GM11168 (cell line): ENCODE measurements around the gene LSP1.

Experiments used
- in situ Hi-C: fragments of 300-500 bp; cut with MboI; formaldehyde crosslinking; loops from one replicate; pipeline ENCODE4 v1.12.0; 2022; ENCODE audit warnings: low sequenced_read_pairs; ENCODE audit not compliant: unreplicated experiment

Gene LSP1

DNA sequence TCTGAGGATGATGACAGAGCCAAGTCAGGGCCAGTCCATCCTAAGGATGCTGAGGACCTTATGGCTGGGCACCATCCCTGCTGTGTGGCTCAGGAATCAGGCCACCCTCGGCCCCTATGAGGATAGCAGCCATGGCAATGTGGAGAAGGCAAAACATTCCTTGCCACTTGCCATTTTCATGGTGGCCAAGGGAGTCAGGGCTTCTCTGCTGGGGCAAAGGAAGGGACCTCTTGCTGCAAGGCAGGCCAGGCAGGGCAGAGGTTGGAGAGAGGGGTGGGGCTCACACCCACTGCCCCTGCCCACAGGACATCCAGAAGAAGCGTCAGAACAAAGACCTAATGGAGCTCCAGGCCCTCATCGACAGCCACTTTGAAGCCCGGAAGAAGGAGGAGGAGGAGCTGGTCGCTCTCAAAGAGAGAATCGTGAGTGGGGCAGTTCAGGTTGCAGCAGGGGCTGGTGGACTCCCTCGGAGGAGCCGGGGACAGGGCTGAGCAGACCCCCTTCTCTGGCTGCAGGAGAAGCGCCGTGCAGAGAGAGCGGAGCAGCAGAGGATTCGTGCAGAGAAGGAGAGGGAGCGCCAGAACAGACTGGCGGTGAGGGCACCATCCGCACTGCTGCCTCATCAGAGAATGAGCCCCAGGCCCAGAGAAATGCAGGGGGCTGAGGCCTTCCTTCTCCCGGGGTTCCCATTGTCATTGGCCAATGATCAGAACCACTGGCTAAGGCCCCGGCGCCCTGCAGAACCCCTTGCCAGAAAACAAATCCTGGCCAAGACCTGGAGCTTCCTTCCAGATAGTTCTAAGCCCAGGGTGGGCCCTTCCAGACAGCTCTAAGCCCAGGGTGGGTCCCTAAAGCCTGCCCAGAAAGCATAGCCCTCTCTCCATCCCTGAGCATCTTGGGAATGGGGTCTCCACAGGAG lies 80.8 kb downstream of the LSP1 start:
- in situ Hi-C loops: no loop called here

DNA sequence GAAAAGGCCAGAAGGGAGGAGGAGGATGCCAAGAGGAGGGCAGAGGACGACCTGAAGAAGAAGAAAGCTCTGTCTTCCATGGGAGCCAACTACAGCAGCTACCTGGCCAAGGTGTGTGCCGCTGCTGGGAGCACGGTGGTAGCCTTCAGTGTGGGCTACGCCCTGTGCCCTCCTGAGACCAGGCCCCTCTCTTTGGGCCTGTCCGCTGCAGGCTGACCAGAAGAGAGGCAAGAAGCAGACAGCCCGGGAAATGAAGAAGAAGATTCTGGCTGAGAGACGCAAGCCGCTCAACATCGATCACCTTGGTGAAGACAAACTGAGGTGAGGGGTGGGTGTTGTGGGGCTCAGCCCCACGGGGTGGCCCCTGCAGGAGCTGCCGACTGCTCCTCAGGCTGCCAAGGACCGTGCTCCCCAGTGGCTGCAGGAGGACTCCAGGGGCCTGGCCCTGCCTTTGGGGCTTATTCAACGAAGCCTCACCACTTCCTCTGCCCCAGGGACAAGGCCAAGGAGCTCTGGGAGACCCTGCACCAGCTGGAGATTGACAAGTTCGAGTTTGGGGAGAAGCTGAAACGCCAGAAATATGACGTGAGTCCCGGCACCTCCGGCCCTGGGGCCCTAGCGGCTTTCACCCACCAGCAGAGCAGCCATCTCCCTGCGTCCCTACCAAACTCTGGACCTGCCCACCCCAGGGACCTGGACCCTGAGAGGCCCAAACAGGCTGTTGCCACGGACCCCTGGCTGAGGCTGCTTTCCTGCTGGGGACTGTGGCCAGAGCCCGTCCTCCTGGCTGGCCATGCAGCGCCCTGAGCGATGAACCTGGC lies 81.7 kb downstream of the LSP1 start:
- in situ Hi-C loops: no loop called here

DNA sequence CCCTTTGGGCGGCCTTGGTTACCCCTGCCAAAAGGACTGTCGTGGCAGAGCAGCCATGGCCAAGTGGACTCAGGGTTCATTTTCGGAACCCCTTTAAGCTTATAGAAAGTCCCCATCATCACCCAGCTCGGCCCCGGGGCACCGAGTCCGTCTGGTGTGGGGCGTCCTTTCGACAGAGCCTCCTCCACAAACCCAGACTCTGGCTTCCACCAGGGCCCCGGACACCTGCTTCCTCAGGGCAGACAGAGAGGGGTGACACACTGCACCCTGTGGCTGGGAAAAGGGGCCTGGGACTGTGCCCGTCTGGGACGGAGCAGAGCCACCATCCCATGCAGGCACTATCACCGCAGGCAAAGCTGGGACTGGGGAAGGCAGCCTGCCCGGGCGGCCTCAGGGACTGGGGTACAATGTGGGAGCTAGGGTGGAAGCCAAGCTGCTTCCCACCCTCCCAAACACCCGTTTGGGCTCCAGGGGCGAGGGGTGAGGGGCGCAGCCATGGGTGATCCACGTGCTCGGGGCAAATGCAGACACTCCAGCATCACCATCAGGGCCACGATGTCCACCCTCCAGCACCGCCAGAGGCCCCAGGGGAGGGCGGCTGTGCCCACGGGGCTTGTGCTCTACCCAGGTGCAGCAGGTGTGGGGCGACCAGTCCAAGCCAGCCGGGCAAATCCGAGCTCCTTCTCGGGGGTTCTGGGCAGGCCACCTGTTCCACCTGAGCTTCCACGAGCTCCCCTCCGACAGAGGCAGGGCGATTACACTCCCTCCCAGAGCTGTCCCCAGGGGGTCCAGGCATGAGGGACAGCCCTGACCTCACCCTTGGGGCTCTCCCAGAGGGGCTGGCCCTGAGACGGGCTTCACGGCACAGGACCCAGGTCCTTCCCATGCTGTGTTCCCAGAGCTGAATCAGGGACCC lies 82.5 kb downstream of the LSP1 start:
- in situ Hi-C loops: no loop called here

DNA sequence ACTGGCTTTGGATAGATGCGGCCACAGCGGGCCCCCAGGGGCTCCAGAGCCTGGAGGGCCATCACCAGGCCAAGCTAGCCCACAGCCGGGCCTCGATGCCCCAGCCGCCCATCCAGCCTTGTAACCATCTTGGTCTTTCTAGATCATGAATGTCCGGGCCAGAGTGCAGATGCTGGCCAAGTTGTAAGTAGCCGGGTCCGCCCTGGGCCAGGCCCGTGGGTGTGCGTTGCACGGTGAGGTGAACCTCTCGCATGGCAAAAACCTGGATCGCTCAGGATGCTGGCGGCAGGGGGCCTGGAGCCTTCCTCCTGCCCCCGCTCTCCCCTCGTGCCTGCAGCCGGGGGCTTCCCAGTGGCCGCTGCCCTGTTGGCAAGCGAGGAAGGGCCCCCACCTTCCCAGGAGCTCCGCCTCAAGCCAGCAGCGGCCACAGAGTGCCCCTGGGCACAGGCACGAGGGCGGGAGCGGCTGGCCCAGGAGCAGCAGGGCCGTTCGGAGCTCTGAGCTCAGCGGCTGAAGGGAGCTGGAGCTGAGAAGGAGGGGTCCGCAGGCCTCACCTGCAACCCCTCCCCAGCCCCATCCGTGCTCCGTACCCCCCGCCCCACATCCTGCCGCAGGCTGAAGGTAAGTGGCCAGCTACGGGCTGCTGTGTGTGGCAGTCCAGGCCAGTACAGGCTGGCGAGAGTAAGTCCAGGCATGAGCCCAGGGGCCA lies 83.3 kb downstream of the LSP1 start:
- in situ Hi-C loops: no loop called here

DNA sequence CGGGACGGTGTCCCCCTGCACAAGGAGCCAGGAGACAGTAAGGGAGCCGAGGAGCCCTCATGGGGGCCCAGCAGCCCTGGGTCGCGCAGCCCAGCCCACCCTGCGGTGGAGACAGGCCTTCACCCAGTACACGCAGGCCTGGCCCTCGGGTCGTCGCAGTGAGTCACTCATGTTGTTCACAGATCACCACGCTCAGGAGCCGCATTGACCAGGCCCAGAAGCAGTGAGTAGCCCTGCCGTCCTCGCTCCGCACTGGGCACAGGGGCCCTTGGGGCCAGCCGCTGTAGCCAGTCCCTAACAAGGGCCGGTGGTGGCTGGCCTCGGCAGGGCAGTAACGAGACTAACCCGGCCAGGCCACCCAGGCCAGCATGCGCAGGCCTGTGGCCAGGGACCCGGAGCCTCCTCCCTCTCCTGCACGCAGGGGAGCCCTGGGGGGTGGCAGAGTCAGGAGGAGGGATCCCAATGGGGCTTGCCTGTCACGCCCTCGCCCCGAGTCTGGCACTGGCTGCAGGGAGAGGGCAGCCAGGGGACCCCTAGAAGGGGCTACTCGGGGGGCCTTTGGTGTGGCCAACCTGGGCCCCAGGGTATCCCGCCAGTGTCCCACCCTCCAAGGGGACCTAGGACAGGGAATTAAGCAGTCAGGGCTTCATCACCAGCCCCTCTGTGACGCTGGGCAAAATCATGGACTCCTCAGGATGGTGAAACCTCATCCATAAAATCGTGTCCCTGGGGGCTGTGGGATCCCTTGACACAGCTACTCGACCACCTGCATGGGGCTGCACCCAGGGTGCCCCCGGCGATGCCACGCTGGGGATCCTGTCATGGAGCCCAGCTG lies 84.1 kb downstream of the LSP1 start:
- in situ Hi-C loops: no loop called here

DNA sequence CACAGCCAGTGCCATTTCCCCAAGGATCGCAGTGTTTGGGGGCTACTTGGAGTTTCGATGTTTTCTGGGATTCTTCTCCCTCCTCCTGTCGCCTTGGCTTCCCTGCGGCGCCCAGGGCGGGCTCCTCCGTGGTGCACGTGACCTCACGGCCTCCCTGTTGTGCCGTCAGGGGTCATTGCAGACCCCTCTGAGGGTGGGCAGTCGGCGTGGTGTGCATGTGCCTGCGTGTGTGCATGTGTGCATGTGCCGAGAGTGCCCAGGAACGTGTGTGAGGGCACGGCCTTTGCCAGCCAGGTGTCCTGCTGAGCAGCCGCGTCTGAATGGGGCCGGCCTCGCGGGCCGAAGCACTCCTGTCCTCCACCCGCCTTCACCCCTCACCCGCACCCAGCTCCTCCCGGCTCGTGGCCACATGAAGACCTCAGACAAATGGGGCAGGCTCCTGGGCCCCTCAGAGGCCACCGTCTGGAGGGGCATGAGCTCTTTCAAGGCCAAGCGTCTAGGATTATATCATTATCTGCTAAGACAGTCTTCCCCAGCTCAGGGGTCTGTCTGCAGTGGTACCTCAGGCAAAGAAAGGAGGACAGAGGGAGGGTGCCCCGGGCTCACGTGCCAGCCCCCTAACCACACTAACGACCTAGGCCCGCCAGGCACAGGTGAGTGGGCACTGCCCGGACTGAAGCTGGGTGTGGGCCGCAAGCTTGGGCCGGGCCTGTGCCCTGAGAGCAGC lies 84.9 kb downstream of the LSP1 start:
- in situ Hi-C loops: no loop called here

DNA sequence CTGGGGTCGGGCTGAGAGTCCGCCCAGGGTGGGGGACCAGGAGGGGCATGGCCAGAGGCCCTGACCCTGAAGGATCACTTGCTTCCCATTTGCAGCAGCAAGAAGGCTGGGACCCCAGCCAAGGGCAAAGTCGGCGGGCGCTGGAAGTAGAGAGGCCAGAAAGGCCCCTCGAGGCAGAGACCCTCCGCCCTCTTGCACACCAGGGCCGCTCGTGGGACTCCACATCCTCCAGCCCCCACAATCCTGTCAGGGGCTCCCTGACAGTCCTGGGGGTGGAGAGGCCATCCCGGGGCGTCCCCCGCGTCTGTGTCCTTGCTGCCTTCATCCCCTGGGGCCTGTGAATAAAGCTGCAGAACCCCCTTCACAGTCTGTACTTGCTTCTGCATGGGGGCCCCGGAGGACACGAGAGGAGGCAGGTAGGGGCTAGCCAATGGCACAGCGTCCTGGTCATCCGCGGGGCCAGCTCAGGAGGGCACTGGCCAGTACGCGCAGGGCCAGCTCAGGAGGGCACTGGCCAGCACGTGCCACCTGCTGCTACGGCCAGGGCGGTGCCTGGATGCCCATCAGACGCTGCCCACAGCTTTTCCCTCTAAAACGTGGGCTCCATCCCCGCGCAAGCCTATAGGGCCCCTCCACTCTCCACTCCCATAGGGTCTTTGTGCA lies 85.6 kb downstream of the LSP1 start:
- in situ Hi-C loops: no loop called here

DNA sequence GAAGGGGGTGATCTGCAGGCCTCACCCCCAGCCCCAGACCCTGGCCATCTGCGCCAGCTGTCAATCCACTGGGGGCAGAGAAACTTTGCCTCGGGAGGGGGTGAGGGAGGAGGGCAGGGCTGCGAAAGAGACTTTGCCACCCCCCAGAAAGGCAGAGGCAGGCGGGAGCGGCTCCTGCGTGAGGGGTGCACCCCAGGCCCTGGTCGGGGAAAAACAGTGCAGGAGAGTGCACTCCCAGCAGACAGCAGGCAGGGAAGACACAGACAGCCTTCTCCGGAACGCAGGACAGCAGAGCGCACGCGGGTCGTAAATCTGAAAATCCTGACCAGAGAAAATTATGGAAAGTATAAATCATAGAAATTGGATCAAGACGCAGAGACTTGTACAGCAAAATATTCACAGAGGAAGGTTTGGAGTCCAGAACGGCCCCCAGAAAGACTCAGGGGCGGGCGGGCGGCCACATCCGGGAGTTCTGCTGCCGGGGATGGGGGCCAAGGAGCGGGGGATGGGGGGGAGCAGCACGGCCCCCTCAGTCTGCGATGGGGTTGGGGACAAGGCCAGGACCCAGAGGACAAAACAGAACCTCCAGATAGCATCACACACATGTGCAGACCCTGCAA lies 86.2 kb downstream of the LSP1 start:
- in situ Hi-C loops: no loop called here

DNA sequence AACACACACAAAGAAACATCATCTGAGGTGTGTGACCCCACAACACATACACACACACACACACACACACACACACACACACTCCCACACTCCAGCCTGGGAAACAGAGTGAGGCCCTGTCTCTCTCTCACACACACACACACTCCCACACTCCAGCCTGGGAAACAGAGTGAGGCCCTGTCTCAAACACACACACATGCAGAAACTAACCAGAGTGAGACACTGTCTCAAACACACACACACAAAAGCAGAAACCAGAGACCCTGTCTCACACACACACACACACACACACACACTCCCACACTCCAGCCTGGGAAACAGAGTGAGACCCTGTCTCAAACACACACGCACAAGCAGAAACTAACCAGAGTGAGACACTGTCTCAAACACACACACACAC lies 86.9 kb downstream of the LSP1 start:
- in situ Hi-C loops: loop anchor here (5.0 kb wide), 1 partner anchor 42 kb away; no protein-coding TSS in a partner anchor
